Type B pancreatic cell (in vitro differentiated cells): ENCODE data around the gene ETF1. TPM values are rescaled to one million over a fixed set of nuclear protein-coding genes. Genes with fewer than 3 reads are reported as not detected.
A peak's percentile ranks its signal among the peaks of the same experiment; 100 is the strongest.

Experiments used
- DNase-seq: peaks from one replicate; pipeline ENCODE4 v3.0.0; 2021; ENCODE audit warnings: mixed read lengths; ENCODE audit not compliant: unreplicated experiment; ENCODE audit errors: extremely low spot score
- H3K27ac Mint-ChIP-seq: 2 replicates; pipeline ENCODE4 v1.8.0; 2021; ENCODE audit warnings: mild to moderate bottlenecking, mixed read lengths
- H3K27me3 Mint-ChIP-seq: 2 replicates; pipeline ENCODE4 v1.8.0; 2021; ENCODE audit warnings: mixed read lengths
- H3K36me3 Mint-ChIP-seq: 2 replicates; pipeline ENCODE4 v1.8.0; 2021; ENCODE audit warnings: mixed read lengths
- H3K4me1 Mint-ChIP-seq: one replicate; pipeline ENCODE4 v1.8.0; 2021; ENCODE audit warnings: mixed read lengths; ENCODE audit not compliant: unreplicated experiment
- H3K4me3 Mint-ChIP-seq: 2 replicates; pipeline ENCODE4 v1.8.0; 2021; ENCODE audit warnings: mild to moderate bottlenecking, mixed read lengths
- H3K9me3 Mint-ChIP-seq: 2 replicates; pipeline ENCODE4 v1.8.0; 2021; ENCODE audit warnings: mixed read lengths
- total RNA-seq: library from RNA; stranded (reverse); gene quantifications from 2 replicates; pipeline ENCODE4 v1.2.1, GENCODE V29; 2021; ENCODE audit warnings: low replicate concordance
- TF ChIP-seq, protein P1 (sequence below): fragments of 200-600 bp; sonication (generic); conservative IDR thresholded peaks from 2 replicates; pipeline ENCODE4 v1.5.0; 2021; ENCODE audit warnings: antibody characterized with exemption, mild to moderate bottlenecking

ETF1 gene
- total RNA-seq, 1 donor from 2014 or later = 80.0 TPM

- DNase-seq = no peak
These were observed 73.3 kb downstream of the ETF1 start for GRCh38 chr5:138469540-138470321.

GRCh38 chr5:138468966-138469539 lies 74.0 kb downstream of the ETF1 start:
- TF ChIP-seq, protein P1, sequence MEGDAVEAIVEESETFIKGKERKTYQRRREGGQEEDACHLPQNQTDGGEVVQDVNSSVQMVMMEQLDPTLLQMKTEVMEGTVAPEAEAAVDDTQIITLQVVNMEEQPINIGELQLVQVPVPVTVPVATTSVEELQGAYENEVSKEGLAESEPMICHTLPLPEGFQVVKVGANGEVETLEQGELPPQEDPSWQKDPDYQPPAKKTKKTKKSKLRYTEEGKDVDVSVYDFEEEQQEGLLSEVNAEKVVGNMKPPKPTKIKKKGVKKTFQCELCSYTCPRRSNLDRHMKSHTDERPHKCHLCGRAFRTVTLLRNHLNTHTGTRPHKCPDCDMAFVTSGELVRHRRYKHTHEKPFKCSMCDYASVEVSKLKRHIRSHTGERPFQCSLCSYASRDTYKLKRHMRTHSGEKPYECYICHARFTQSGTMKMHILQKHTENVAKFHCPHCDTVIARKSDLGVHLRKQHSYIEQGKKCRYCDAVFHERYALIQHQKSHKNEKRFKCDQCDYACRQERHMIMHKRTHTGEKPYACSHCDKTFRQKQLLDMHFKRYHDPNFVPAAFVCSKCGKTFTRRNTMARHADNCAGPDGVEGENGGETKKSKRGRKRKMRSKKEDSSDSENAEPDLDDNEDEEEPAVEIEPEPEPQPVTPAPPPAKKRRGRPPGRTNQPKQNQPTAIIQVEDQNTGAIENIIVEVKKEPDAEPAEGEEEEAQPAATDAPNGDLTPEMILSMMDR = no peak
- H3K4me3 Mint-ChIP-seq = peak overlapping the region; percentile 91
- H3K4me1 Mint-ChIP-seq = peaks cover 25% of the 10 kb centered on the region
- H3K9me3 Mint-ChIP-seq = no peaks in the 10 kb centered on the region
- H3K27ac Mint-ChIP-seq = peak overlapping the region; percentile 97
- peaks cover 25% of the 10 kb centered on the region for H3K36me3 Mint-ChIP-seq
- DNase-seq = no peak
- peaks cover 46% of the 10 kb centered on the region for H3K27me3 Mint-ChIP-seq

More at GRCh38 chr5:138469540-138470321, 73.3 kb downstream of the ETF1 start:
- Mint-ChIP-seq H3K27ac (peak overlapping the region; percentile 97), H3K4me3 (peak overlapping the region; percentile 55), H3K27me3 (peaks cover 46% of the 10 kb centered on the region), H3K9me3 (no peaks in the 10 kb centered on the region), H3K36me3 (peaks cover 25% of the 10 kb centered on the region), H3K4me1 (peaks cover 25% of the 10 kb centered on the region)
- TF ChIP-seq, protein P1 = no peak

DNA sequence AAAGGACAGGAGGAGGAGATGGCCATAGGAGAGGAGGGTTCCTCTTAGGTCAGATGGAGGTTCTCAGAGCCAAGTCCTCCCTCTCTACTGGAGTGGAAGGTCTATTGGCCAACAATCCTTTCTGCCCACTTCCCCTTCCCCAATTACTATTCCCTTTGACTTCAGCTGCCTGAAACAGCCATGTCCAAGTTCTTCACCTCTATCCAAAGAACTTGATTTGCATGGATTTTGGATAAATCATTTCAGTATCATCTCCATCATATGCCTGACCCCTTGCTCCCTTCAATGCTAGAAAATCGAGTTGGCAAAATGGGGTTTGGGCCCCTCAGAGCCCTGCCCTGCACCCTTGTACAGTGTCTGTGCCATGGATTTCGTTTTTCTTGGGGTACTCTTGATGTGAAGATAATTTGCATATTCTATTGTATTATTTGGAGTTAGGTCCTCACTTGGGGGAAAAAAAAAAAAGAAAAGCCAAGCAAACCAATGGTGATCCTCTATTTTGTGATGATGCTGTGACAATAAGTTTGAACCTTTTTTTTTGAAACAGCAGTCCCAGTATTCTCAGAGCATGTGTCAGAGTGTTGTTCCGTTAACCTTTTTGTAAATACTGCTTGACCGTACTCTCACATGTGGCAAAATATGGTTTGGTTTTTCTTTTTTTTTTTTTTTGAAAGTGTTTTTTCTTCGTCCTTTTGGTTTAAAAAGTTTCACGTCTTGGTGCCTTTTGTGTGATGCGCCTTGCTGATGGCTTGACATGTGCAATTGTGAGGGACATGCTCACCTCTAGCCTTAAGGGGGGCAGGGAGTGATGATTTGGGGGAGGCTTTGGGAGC lies 74.7 kb downstream of the ETF1 start:
- no peak for DNase-seq
- Mint-ChIP-seq H3K27ac (peak overlapping the region; percentile 97), H3K36me3 (peaks cover 25% of the 10 kb centered on the region), H3K27me3 (peaks cover 46% of the 10 kb centered on the region), H3K4me1 (peaks cover 25% of the 10 kb centered on the region), H3K4me3 (peak overlapping the region; percentile 91), H3K9me3 (no peaks in the 10 kb centered on the region)
- TF ChIP-seq, protein P1 = no peak

DNA sequence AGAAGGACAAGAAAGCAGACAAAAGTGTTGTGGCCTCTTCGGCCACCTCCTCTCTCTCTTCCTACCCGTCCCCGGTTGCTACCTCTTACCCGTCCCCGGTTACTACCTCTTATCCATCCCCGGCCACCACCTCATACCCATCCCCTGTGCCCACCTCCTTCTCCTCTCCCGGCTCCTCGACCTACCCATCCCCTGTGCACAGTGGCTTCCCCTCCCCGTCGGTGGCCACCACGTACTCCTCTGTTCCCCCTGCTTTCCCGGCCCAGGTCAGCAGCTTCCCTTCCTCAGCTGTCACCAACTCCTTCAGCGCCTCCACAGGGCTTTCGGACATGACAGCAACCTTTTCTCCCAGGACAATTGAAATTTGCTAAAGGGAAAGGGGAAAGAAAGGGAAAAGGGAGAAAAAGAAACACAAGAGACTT lies 75.3 kb downstream of the ETF1 start:
- Mint-ChIP-seq H3K9me3 (no peaks in the 10 kb centered on the region), H3K4me3 (peak overlapping the region; percentile 91), H3K27ac (peak overlapping the region; percentile 97), H3K36me3 (peaks cover 25% of the 10 kb centered on the region), H3K4me1 (peaks cover 25% of the 10 kb centered on the region), H3K27me3 (peaks cover 46% of the 10 kb centered on the region)
- no peak for DNase-seq
- TF ChIP-seq, protein P1 = no peak

- TF ChIP-seq, protein P1 = no peak
- Mint-ChIP-seq H3K27ac (peak overlapping the region; percentile 97), H3K4me1 (peaks cover 25% of the 10 kb centered on the region), H3K27me3 (peaks cover 46% of the 10 kb centered on the region), H3K9me3 (no peaks in the 10 kb centered on the region), H3K4me3 (peak overlapping the region; percentile 91), H3K36me3 (peaks cover 25% of the 10 kb centered on the region)
- no peak for DNase-seq
These were observed 75.9 kb downstream of the ETF1 start for GRCh38 chr5:138466900-138467710.
